ENCODE results near the gene DHX32. TPM values are rescaled to one million over a fixed set of nuclear protein-coding genes. Genes with fewer than 3 reads are reported as not detected.

DHX32 gene
- total RNA-seq, 1 experiment from 2014 or later = 36.2 TPM

DNA sequence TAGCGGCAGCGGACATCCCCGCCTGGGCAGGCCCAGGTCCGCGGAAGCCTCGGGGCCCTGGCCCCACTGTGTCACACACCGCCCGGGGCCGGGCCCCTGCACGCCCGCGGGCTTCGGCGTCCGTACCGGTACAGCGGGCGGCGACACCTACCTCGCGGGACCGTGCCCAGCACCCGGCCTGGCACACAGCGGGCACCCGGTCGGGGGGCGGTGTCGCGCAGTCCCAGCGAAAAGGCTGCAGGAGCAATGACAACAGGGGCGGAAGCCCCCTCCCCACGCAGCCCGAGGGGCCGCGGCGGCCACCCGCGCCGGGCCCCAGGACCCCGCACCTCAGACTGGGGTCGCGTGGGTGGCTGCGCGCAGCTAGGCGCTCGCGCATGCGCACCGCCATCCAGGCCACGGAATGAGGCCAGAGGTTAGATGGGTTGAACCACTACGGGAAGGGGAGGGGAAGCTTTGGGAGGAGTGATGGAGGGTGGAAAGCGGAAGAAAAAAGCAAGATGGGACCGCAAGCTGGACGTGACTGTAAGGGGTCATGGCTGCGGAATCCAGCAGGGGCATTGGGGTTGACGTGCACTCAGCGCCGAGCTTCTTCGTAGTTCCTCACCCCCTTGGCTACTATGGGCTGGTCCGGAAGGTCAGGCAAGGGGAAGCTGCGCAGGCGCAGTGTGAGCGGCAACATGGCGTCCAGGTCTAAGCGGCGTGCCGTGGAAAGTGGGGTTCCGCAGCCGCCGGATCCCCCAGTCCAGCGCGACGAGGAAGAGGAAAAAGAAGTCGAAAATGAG, 58.0 kb downstream of the DHX32 start, which contains the start of the genes BCCIP and UROS:
BCCIP (plus strand) TSS at position 669 of the 785 bp plus-strand sequence; CDS start at position 681, 12 bp downstream.
UROS (minus strand) TSS at position 381 of the 785 bp plus-strand sequence. CDS start 6,759 bp downstream, outside the sequence.
- Histone ChIP-seq H3K27me3 (replicated peaks; ENCODE audit: insufficient read depth, low read depth, low read length, poor library complexity) (no peaks in the 10 kb centered on the region), H3K9me3 (ENCODE audit: low read depth, low read length, poor library complexity, severe bottlenecking) (no peaks in the 10 kb centered on the region), H3K4me1 (ENCODE audit: insufficient read depth, low read length, poor library complexity, severe bottlenecking) (peaks cover 8% of the 10 kb centered on the region), H3K36me3 (ENCODE audit: insufficient read depth, low read length, poor library complexity, severe bottlenecking) (peaks cover 25% of the 10 kb centered on the region), H3K27ac (ENCODE audit: low read depth, low read length, poor library complexity, severe bottlenecking) (peak within 1 kb of the TSS; percentile 99), H3K4me3 (ENCODE audit: low read depth, low read length, poor library complexity, severe bottlenecking) (peak within 1 kb of the TSS; percentile 80)
- ChIA-PET POLR2A (ENCODE audit: low non-redundant PET) (interaction anchor here (0.7 kb wide), 1 partner anchor 15 kb away, joined by 3 read pairs; no protein-coding TSS in a partner anchor), CTCF (no interaction called here)
- BruUV-seq (replicated peaks) = no TSS peak
- no peak for TF ChIP-seq EZH2 (IDR thresholded peaks at IDR 0.05; ENCODE audit: borderline replicate concordance, low read depth, low read length, poor library complexity, severe bottlenecking)
- no peak for TF ChIP-seq CTCF (conservative IDR thresholded peaks at IDR 0.05; ENCODE audit: low read depth, low read length)
- DNase-seq (ENCODE audit: low spot score) = peak; percentile 92
- intact Hi-C loops (cut with micrococcal nuclease; ENCODE audit: unreplicated experiment) = no loop called here

DNA sequence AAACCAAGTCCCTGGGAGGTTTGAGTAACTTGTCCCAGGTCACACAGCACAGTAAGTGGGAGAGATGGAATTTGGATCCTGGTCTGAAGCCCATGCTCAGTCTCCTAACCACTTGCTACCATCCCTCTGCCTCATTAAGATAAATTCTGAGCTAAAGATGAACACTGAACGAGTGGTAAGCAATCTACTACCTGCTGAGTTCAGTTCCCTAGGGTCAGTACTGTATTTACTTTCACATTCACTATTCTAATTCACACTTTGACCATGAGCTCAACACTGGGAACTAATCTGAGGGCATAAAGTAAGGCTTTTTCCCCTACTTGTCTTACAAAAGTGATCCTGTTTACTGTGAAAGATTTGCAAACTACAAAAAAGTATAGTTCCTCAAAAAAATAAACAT, 60.4 kb downstream of the DHX32 start:
- Histone ChIP-seq H3K27me3 (replicated peaks; ENCODE audit: insufficient read depth, low read depth, low read length, poor library complexity) (no peaks in the 10 kb centered on the region), H3K27ac (ENCODE audit: low read depth, low read length, poor library complexity, severe bottlenecking) (no peak overlapping the region), H3K4me1 (ENCODE audit: insufficient read depth, low read length, poor library complexity, severe bottlenecking) (peaks cover 8% of the 10 kb centered on the region), H3K9me3 (ENCODE audit: low read depth, low read length, poor library complexity, severe bottlenecking) (no peaks in the 10 kb centered on the region), H3K36me3 (ENCODE audit: insufficient read depth, low read length, poor library complexity, severe bottlenecking) (peaks cover 1% of the 10 kb centered on the region), H3K4me3 (ENCODE audit: low read depth, low read length, poor library complexity, severe bottlenecking) (no peak overlapping the region)
- DNase-seq (ENCODE audit: low spot score) = no peak
- ChIA-PET POLR2A (ENCODE audit: low non-redundant PET) (no interaction called here), CTCF (no interaction called here)
- intact Hi-C loops (cut with micrococcal nuclease; ENCODE audit: unreplicated experiment) = no loop called here
- TF ChIP-seq EZH2 (IDR thresholded peaks at IDR 0.05; ENCODE audit: borderline replicate concordance, low read depth, low read length, poor library complexity, severe bottlenecking) (no peak), CTCF (conservative IDR thresholded peaks at IDR 0.05; ENCODE audit: low read depth, low read length) (no peak)
- BruUV-seq (replicated peaks) = no TSS peak

- H3K4me3 ChIP-seq (ENCODE audit: low read depth, low read length, poor library complexity, severe bottlenecking) = no peak overlapping the region
- DNase-seq (ENCODE audit: low spot score) = no peak
- CTCF ChIA-PET = no interaction called here
- BruUV-seq (replicated peaks) = no TSS peak
- peaks cover 11% of the 10 kb centered on the region for H3K36me3 ChIP-seq (ENCODE audit: insufficient read depth, low read length, poor library complexity, severe bottlenecking)
- H3K27me3 ChIP-seq (replicated peaks; ENCODE audit: insufficient read depth, low read depth, low read length, poor library complexity) = no peaks in the 10 kb centered on the region
- H3K27ac ChIP-seq (ENCODE audit: low read depth, low read length, poor library complexity, severe bottlenecking) = no peak overlapping the region
- no peaks in the 10 kb centered on the region for H3K9me3 ChIP-seq (ENCODE audit: low read depth, low read length, poor library complexity, severe bottlenecking)
- TF ChIP-seq CTCF (conservative IDR thresholded peaks at IDR 0.05; ENCODE audit: low read depth, low read length) (no peak), EZH2 (IDR thresholded peaks at IDR 0.05; ENCODE audit: borderline replicate concordance, low read depth, low read length, poor library complexity, severe bottlenecking) (no peak)
- POLR2A ChIA-PET (ENCODE audit: low non-redundant PET) = no interaction called here
- intact Hi-C loops (cut with micrococcal nuclease; ENCODE audit: unreplicated experiment) = no loop called here
- no peaks in the 10 kb centered on the region for H3K4me1 ChIP-seq (ENCODE audit: insufficient read depth, low read length, poor library complexity, severe bottlenecking)
Observed at GRCh38 chr10:125817337-125817946, 63.6 kb downstream of the DHX32 start.
